Measurements from ENCODE around the gene GJD4.

- TF ChIP-seq, protein P1, sequence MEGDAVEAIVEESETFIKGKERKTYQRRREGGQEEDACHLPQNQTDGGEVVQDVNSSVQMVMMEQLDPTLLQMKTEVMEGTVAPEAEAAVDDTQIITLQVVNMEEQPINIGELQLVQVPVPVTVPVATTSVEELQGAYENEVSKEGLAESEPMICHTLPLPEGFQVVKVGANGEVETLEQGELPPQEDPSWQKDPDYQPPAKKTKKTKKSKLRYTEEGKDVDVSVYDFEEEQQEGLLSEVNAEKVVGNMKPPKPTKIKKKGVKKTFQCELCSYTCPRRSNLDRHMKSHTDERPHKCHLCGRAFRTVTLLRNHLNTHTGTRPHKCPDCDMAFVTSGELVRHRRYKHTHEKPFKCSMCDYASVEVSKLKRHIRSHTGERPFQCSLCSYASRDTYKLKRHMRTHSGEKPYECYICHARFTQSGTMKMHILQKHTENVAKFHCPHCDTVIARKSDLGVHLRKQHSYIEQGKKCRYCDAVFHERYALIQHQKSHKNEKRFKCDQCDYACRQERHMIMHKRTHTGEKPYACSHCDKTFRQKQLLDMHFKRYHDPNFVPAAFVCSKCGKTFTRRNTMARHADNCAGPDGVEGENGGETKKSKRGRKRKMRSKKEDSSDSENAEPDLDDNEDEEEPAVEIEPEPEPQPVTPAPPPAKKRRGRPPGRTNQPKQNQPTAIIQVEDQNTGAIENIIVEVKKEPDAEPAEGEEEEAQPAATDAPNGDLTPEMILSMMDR (IDR thresholded peaks at IDR 0.05): no peak
- TF ChIP-seq POLR2A (IDR thresholded peaks at IDR 0.05): no peak
These were observed 36.0 kb downstream of the GJD4 start for GRCh38 chr10:35640951-35641675.
